Stomach (tissue), 9 donors: ENCODE data around the gene ARMH1. TPM values are rescaled to one million over a fixed set of nuclear protein-coding genes. Genes with fewer than 3 reads are reported as not detected.
"Not testable (repeated sequence)": the region's sequence is repeated elsewhere in the genome, so short reads cannot be mapped to it uniquely, and the experiment has no call there.

Experiments
- DNase-seq, 2 donors: peaks; one replicate each; pipeline versions ENCODE4 v3.0.0 to v3.0.0-alpha.2; 2013 to 2019
- H3K27ac ChIP-seq, 5 donors: fragments of 200-600 bp in 4 of 5; sonication (generic) in 4 of 5; one replicate each; pipeline ENCODE4 v1.5.1; 2013 to 2019; ENCODE audit warnings: mild to moderate bottlenecking in 1 of 5, moderate library complexity in 1 of 5
- H3K27me3 ChIP-seq, 3 donors: fragments of 200-600 bp; sonication (generic); one replicate each; pipeline ENCODE4 v1.5.1; 2017 to 2019; ENCODE audit warnings: mixed run types in 1 of 3
- H3K36me3 ChIP-seq, 4 donors: fragments of 200-600 bp; sonication (generic); 1 replicate in 3 of 4; 2 replicates in 1 of 4; pipeline ENCODE4 v1.5.1; 2016 to 2019
- H3K4me1 ChIP-seq, 4 donors: fragments of 200-600 bp; sonication (generic); one replicate each; pipeline ENCODE4 v1.5.1; 2016 to 2019
- H3K4me3 ChIP-seq, 4 donors: fragments of 200-600 bp; sonication (generic) in 3 of 4; one replicate each; pipeline ENCODE4 v1.5.1; 2016 to 2019; ENCODE audit warnings: mild to moderate bottlenecking in 1 of 4
- H3K9me3 ChIP-seq, 4 donors: fragments of 200-600 bp; sonication (generic); one replicate each; pipeline ENCODE4 v1.5.1; 2016 to 2019
- CTCF ChIP-seq, 7 experiments: fragments of 450-650 bp in 4 of 7; fragments of 200-600 bp in 3 of 7; sonication (generic) in 3 of 7; IDR thresholded peaks; one replicate each; pipeline ENCODE4 v1.5.1; 2016 to 2019; ENCODE audit warnings: antibody characterized with exemption in 7 of 7, control low read depth in 2 of 7, mild to moderate bottlenecking in 1 of 7
- EP300 ChIP-seq: sonication (generic); formaldehyde crosslinking; IDR thresholded peaks from one replicate; pipeline ENCODE4 v1.6.1; 2017; ENCODE audit warnings: antibody characterized with exemption
- POLR2A ChIP-seq, 4 donors: fragments of 450-650 bp; IDR thresholded peaks; one replicate each; pipeline ENCODE4 v1.6.1; 2016; ENCODE audit warnings: antibody characterized with exemption in 4 of 4, control low read depth in 2 of 4, mild to moderate bottlenecking in 1 of 4, moderate library complexity in 1 of 4
- POLR2AphosphoS5 ChIP-seq, 3 donors: sonication (generic); formaldehyde crosslinking; IDR thresholded peaks; one replicate each; pipeline ENCODE4 v1.6.1; 2016; ENCODE audit warnings: antibody characterized with exemption in 3 of 3
- WGBS, 5 donors: extraction: QIAGEN DNeasy Blood & Tissue Kit in 3 of 5; methylation state at CpG; one replicate each; pipeline versions ENCODE4 v1.1.5 to v1.1.7; 2013 to 2018; 5-methylcytosine and 5-hydroxymethylcytosine counted together
- intact Hi-C: fragments of 100-400 bp; cut with DNase I; formaldehyde crosslinking; loops from one replicate; pipeline ENCODE4 v1.15.1; 2023; ENCODE audit warnings: low total_unique reads
- polyA plus RNA-seq, 3 donors: library from polyadenylated mRNA; stranded (reverse); fragments of 200-250 nt; gene quantifications; one replicate each; pipeline ENCODE4 v1.2.3, GENCODE V29; 2013
- total RNA-seq, 5 donors: library from RNA; depleted of rRNA; stranded (reverse); fragments of >200 nt; gene quantifications; one replicate each; pipeline versions ENCODE4 v1.1.0 to v1.2.3, GENCODE V29; 2014 to 2016
- donor health status: healthy with polysubstance abuse.
- donor health status: Bipolar disorder and iron deficiency.
- donor health status: healthy.

ARMH1 gene
- total and polyA plus RNA-seq, 8 donors = 3.3 to 8.6 (median 4.4) TPM; not detected in 3

GRCh38 chr1:44730741-44731512 is 56.4 kb downstream of the ARMH1 start, which contains the start of gene RNU5D-1:
RNU5D-1 (minus strand) TSS chr1:44731170.
- peaks cover 7 to 30% (median 18%) of the 10 kb centered on the region in 4 donors for H3K4me1 ChIP-seq
- H3K27me3 ChIP-seq = no peaks in the 10 kb centered on the region
- 0 to 2% (median 1%) methylated on average over 19 of the region's 19 CpGs for WGBS, 5 donors
- H3K9me3 ChIP-seq = no peaks in the 10 kb centered on the region
- intact Hi-C loops = no loop called here
- H3K36me3 ChIP-seq = no peaks in the 10 kb centered on the region
- TF ChIP-seq POLR2AphosphoS5 (IDR thresholded peaks at IDR 0.05) (peak; percentile 43 to 99 (median 88)), EP300 (no peak), CTCF (IDR thresholded peaks at IDR 0.05) (peak in 5 of 7 experiments; percentile 70 to 94 (median 85)), POLR2A (IDR thresholded peaks at IDR 0.05) (peak in 2 of 4 donors; percentile 70 to 97)
- peak; percentile 95 to 97 for DNase-seq
- peak within 1 kb of the TSS; percentile 77 to 95 (median 86) for H3K27ac ChIP-seq
- H3K4me3 ChIP-seq = peak within 1 kb of the TSS; percentile 10 to 25 (median 15)

- no peak for TF ChIP-seq EP300
- TF ChIP-seq CTCF (IDR thresholded peaks at IDR 0.05) = no peak
- TF ChIP-seq POLR2AphosphoS5 (IDR thresholded peaks at IDR 0.05) = no peak
- no peak for TF ChIP-seq POLR2A (IDR thresholded peaks at IDR 0.05)
- H3K36me3 ChIP-seq = no peaks in the 10 kb centered on the region
- no peaks in the 10 kb centered on the region for H3K9me3 ChIP-seq
- H3K27me3 ChIP-seq = no peaks in the 10 kb centered on the region
- intact Hi-C loops = no loop called here
- WGBS, 5 donors = 25 to 61% (median 55%) methylated on average over 1 of the region's 1 CpG
- H3K4me3 ChIP-seq = no peak overlapping the region
- peak overlapping the region in 3 of 5 donors; percentile 34 to 49 (median 47) for H3K27ac ChIP-seq
- peaks cover 7 to 30% (median 18%) of the 10 kb centered on the region in 4 donors for H3K4me1 ChIP-seq
- peak in 1 of 2 donors; percentile 54 for DNase-seq
These were observed 58.9 kb downstream of the ARMH1 start for GRCh38 chr1:44733365-44733764.

GRCh38 chr1:44733784-44734183 is 59.3 kb downstream of the ARMH1 start:
- Histone ChIP-seq H3K27ac (peak overlapping the region in 3 of 5 donors; percentile 34 to 49 (median 47)), H3K27me3 (no peaks in the 10 kb centered on the region), H3K9me3 (no peaks in the 10 kb centered on the region), H3K4me3 (no peak overlapping the region), H3K4me1 (peaks cover 7 to 30% (median 18%) of the 10 kb centered on the region in 4 donors), H3K36me3 (no peaks in the 10 kb centered on the region)
- intact Hi-C loops = no loop called here
- DNase-seq = no peak
- WGBS, 5 donors = 60 to 91% (median 76%) methylated on average over 1 of the region's 1 CpG
- TF ChIP-seq POLR2A (IDR thresholded peaks at IDR 0.05) (no peak), POLR2AphosphoS5 (IDR thresholded peaks at IDR 0.05) (no peak)

DNA sequence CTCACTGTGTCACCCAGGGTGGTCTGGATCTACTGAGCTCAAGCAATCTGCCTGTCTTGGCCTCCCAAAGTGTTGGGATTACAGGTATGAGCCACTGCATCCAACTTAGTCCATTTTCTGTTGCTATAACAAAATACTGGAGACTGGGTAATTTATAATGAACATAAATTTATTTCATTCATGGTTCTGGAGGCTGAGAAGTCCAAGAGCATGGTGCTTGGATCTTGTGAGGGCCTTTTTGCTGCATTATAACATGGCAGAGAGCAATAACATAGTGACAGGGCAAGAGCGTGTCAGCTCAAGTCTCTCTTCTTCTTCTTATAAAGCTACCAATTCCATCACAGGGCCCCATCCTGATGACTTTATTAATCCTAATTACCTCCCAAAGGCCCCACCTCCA is 61.5 kb downstream of the ARMH1 start:
- no peaks in the 10 kb centered on the region for H3K36me3 ChIP-seq
- no peak overlapping the region for H3K27ac ChIP-seq
- no peak overlapping the region for H3K4me3 ChIP-seq
- H3K27me3 ChIP-seq = no peaks in the 10 kb centered on the region
- no peaks in the 10 kb centered on the region for H3K9me3 ChIP-seq
- H3K4me1 ChIP-seq = peaks cover 6 to 28% (median 9%) of the 10 kb centered on the region in 4 donors
- 94 to 100% (median 96%) methylated on average over 1 of the region's 1 CpG for WGBS, 5 donors
- no peak for DNase-seq
- intact Hi-C loops = no loop called here
- TF ChIP-seq EP300 (no peak), POLR2AphosphoS5 (IDR thresholded peaks at IDR 0.05) (no peak), POLR2A (IDR thresholded peaks at IDR 0.05) (no peak), CTCF (IDR thresholded peaks at IDR 0.05) (no peak)

GRCh38 chr1:44738953-44739306 is 64.4 kb downstream of the ARMH1 start:
- peak overlapping the region; percentile 47 to 53 (median 50) for H3K4me3 ChIP-seq
- WGBS, 5 donors = 50 to 79% (median 59%) methylated on average over 1 of the region's 1 CpG
- peaks cover 6 to 20% (median 9%) of the 10 kb centered on the region in 4 donors for H3K4me1 ChIP-seq
- H3K27me3 ChIP-seq, DNase-seq, H3K36me3 ChIP-seq, H3K9me3 ChIP-seq, intact Hi-C loops: not testable (repeated sequence)
- peak overlapping the region in 4 of 5 donors; percentile 78 to 92 (median 88) for H3K27ac ChIP-seq
